Medulla oblongata (tissue), 1 donor: ENCODE measurements around the gene PRDX4.
"Not testable (repeated sequence)": the region's sequence is repeated elsewhere in the genome, so short reads cannot be mapped to it uniquely, and the experiment has no call there.

Experiments
- DNase-seq: peaks from one replicate; pipeline ENCODE4 v3.0.0-alpha.2; 2015; ENCODE audit errors: extremely low spot score

The PRDX4 gene

DNA sequence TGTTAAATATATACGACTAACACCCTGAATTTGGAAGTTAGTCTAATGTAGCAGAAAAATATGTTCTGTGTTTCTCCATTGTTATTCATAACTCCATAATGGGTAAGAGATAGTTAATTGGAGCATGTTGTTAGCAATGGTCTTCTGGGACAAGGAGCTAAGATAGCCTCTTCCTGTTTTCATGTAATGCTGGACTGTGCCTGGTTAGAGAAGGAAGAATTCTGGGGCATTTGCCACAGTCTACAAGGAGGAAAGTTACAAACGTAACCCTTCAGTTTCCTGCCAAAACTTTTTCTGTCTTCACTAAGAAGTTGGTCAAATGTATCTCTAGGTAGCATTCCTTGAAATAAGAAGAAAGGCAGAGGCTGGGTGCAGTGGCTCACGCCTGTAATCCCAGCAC, 5.8 kb downstream of the PRDX4 start:
- DNase-seq = no peak

- not testable (repeated sequence) for DNase-seq
Observed at GRCh38 chrX:23676486-23676885, 9.2 kb downstream of the PRDX4 start.

- no peak for DNase-seq
Observed at GRCh38 chrX:23692166-23692565, 24.9 kb downstream of the PRDX4 start.

DNA sequence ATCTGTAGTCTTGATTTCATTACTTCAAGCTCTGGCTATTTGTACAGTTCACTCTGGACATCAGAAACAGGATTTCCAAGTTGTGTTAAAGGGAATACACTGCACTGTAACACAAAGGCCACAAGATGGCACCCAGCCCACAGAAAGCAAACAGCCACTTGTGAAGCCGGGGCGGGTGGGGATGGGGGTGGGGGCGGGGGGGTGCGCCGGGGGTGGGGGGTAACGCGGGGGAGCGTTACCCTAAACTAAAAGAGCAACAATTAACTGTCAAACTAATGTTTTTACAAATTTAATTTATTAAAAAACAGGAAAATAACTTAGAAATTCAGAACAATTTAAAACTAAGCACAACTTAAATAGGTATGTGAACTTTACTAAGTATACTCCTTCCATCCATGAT, 27.3 kb downstream of the PRDX4 start:
- peak; percentile 83 for DNase-seq

DNA sequence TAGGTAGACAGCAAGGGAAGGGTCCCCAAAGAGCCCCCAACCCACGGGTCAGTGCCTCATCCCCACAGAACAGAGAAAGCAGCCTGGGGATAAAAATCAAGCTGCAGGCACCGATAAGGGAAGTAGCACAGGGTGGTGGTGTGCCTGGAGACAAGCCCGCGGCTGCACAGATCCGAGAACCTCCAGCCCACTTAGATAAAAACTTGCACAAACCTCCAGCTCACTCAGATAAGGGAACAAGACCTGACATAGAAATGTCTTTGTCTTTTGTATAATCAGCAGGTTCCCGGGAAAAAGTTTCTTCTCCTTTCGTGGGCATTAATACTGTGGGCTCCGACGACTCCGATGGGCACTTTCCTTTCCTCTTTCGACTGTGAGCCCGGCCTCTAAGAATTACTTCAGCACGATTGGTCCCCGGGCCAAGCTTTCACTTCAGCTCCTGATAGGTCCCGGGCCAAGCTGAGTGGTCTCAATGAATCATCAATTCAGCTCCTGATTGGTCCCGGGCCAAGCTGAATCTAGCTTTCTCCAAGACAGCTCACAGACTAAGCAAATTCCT, 32.4 kb downstream of the PRDX4 start:
- peak; percentile 51 for DNase-seq

DNA sequence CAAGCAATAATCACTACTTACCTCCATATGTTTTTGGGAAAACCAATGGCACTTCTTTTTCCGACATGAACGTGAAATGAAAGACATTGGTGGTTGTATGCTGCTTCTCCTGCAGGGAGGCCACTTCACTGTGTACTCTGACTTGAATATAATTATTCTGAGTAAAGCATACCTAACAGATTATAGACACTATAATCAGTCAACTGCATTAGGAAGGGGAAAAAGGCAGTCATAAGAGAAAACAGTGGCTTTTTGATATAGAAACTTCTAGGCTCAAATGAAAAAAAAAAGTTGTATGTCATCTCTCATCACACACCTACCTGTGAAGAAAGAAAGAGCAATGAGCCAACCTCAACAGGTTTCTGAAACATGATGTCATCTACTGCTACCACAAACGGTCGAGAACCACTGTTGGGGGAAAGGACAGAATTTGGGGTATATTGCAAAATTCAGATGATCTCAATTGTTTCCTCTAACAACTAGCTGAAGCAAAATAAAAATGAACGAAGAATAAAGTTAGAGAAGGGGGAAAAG, 37.4 kb downstream of the PRDX4 start:
- no peak for DNase-seq

DNA sequence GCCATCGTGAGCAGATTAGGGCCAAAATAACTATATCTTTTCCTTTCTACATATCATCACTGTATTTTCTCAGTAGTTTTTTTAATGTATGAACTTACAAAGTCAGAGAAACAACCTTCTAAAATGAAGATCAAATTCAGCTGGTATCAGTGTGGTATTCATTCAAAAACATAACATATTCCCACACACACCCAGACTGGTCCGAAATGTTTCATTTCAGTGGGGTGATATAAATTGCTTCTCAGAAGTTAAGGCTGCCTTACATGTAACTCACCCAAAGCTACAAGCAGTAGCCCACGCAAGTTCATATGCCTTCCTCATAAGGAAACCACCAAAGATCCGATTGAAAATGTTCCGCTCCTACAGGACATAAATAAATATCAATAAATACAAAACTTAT, 37.9 kb downstream of the PRDX4 start:
- DNase-seq = no peak

- DNase-seq = no peak
Observed at GRCh38 chrX:23720117-23720677, 52.9 kb downstream of the PRDX4 start.

DNA sequence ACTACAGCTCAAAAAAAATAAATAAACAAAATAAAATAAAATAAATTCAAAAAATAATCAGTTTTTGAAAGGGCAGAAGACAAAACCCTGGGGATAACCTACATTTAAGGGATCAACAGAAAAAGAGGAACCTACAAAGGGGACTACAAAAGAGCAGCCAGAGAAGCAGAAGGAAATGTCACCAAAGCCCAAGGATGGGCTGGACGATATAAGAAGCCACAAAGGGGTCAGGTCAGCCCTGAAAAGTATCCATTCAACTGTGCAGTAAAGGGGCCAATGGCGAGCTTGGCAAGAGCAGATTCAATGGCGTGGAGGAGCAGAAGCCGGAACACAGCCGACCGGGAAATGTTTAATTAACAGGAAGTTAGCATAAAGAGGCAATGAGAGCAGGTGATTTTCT, 58.9 kb downstream of the PRDX4 start:
- DNase-seq = peak; percentile 9

DNA sequence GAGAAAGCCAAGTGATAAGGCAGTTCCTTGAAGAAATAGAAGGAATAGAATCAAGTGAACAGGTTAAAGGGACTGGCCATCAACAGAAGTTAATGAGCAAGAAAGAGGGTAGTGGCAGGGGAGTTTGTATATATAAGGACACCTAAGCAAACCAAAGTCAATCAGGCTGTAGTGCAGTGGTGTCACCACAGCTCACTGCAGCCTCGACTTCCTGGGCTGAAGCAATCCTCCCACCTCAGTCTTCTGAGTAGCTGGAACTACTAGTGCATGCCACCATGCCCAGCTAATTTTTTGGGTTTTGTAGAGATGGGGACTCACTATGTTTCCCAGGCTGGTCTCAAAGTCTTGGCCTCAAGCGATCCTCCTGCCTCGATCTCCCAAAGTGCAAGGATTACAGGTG, 59.9 kb downstream of the PRDX4 start:
- no peak for DNase-seq

- DNase-seq = no peak
Observed at GRCh38 chrX:23729214-23729613, 61.9 kb downstream of the PRDX4 start.

DNA sequence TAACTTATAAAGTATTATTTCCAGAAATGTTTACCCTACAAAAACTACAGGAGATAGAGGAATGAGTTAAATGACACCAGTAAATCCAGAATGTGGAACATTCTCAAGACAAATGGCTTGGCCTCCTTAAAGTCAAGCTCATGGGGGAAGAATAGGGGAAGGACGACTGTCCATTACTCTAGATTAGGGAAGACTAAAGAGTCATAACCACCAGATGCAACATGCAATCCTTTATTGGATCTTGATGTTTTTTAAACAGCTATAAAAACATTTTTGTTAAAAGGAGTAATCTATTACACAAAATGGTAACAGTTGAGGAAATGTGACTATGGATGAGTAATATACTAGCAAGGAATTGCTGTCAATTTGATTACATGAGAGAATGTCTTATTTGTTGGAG, 64.7 kb downstream of the PRDX4 start:
- DNase-seq = no peak

DNA sequence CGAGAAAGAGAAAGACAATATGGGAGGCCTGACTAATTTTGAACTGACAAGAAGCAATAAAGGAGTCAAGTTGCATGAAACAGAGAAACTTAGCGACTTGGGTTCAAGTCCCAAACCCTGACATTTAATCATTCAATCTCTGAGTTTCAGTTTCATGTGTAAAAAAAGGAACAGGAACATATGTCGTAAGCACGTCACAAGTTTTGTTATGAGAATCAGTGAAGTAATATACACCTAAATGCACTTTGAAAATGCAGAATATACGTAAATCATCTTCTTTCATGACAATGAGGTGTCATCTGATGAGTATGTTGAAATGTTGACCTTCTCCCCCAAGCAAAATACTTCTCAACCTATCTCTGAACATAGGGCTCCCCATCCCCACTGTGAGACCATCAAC, 65.4 kb downstream of the PRDX4 start:
- DNase-seq = peak; percentile 15
